Dendritic cell treated with granulocyte-macrophage colony-stimulating factor and Interleukin-4, amounts not matched to agents 40 ng/mL and 50 ng/mL, for 4 days (primary cell): ENCODE results near the gene F10.

ENCODE experiments used
- H3K27ac Mint-ChIP-seq: one replicate; pipeline ENCODE4 v1.8.0; 2022; ENCODE audit warnings: mild to moderate bottlenecking, mixed read lengths
- H3K27me3 Mint-ChIP-seq: one replicate; pipeline ENCODE4 v1.8.0; 2022; ENCODE audit warnings: mild to moderate bottlenecking, mixed read lengths
- H3K36me3 Mint-ChIP-seq: one replicate; pipeline ENCODE4 v1.8.0; 2022; ENCODE audit warnings: low read depth, mixed read lengths
- H3K4me1 Mint-ChIP-seq: one replicate; pipeline ENCODE4 v1.8.0; 2022; ENCODE audit warnings: low read depth, mixed read lengths
- H3K4me3 Mint-ChIP-seq: one replicate; pipeline ENCODE4 v1.8.0; 2022; ENCODE audit warnings: mild to moderate bottlenecking, moderate library complexity, mixed read lengths
- H3K9me3 Mint-ChIP-seq: one replicate; pipeline ENCODE4 v1.8.0; 2022; ENCODE audit warnings: mixed read lengths
- intact Hi-C: fragments of 100-400 bp; cut with micrococcal nuclease; formaldehyde crosslinking; loops from one replicate; pipeline ENCODE4 v1.15.0; 2022

The F10 gene

GRCh38 chr13:113187883-113188665 lies 65.5 kb downstream of the F10 start:
- Mint-ChIP-seq H3K27ac (peak overlapping the region; percentile 68), H3K4me1 (peaks cover 15% of the 10 kb centered on the region), H3K9me3 (no peaks in the 10 kb centered on the region), H3K27me3 (no peaks in the 10 kb centered on the region), H3K36me3 (peaks cover 83% of the 10 kb centered on the region), H3K4me3 (no peak overlapping the region)
- intact Hi-C loops: no loop called here

- intact Hi-C loops: no loop called here
- Mint-ChIP-seq H3K9me3 (no peaks in the 10 kb centered on the region), H3K27me3 (no peaks in the 10 kb centered on the region), H3K36me3 (peaks cover 83% of the 10 kb centered on the region), H3K4me3 (no peak overlapping the region), H3K27ac (no peak overlapping the region), H3K4me1 (peaks cover 15% of the 10 kb centered on the region)
Observed at GRCh38 chr13:113190181-113190580, 67.6 kb downstream of the F10 start.

GRCh38 chr13:113192279-113192678 lies 69.7 kb downstream of the F10 start:
- H3K27ac Mint-ChIP-seq: no peak overlapping the region
- peaks cover 85% of the 10 kb centered on the region for H3K36me3 Mint-ChIP-seq
- no peaks in the 10 kb centered on the region for H3K27me3 Mint-ChIP-seq
- no peaks in the 10 kb centered on the region for H3K9me3 Mint-ChIP-seq
- intact Hi-C loops: no loop called here
- H3K4me1 Mint-ChIP-seq: peaks cover 11% of the 10 kb centered on the region
- no peak overlapping the region for H3K4me3 Mint-ChIP-seq

GRCh38 chr13:113192902-113193301 lies 70.3 kb downstream of the F10 start:
- H3K36me3 Mint-ChIP-seq: peaks cover 85% of the 10 kb centered on the region
- peaks cover 5% of the 10 kb centered on the region for H3K4me1 Mint-ChIP-seq
- intact Hi-C loops: no loop called here
- no peaks in the 10 kb centered on the region for H3K27me3 Mint-ChIP-seq
- H3K9me3 Mint-ChIP-seq: no peaks in the 10 kb centered on the region
- H3K4me3 Mint-ChIP-seq: no peak overlapping the region
- H3K27ac Mint-ChIP-seq: no peak overlapping the region

GRCh38 chr13:113195360-113195759 lies 72.8 kb downstream of the F10 start:
- no peak overlapping the region for H3K4me3 Mint-ChIP-seq
- intact Hi-C loops: loop anchor here (5.0 kb wide), 1 partner anchor 52 kb away; no protein-coding TSS in a partner anchor
- no peaks in the 10 kb centered on the region for H3K9me3 Mint-ChIP-seq
- H3K36me3 Mint-ChIP-seq: peaks cover 83% of the 10 kb centered on the region
- H3K27me3 Mint-ChIP-seq: no peaks in the 10 kb centered on the region
- H3K4me1 Mint-ChIP-seq: no peaks in the 10 kb centered on the region
- H3K27ac Mint-ChIP-seq: no peak overlapping the region

- no peaks in the 10 kb centered on the region for H3K9me3 Mint-ChIP-seq
- no peak overlapping the region for H3K27ac Mint-ChIP-seq
- peaks cover 3% of the 10 kb centered on the region for H3K4me1 Mint-ChIP-seq
- intact Hi-C loops: loop anchor here (5.0 kb wide), 1 partner anchor 50 kb away; no protein-coding TSS in a partner anchor
- peaks cover 74% of the 10 kb centered on the region for H3K36me3 Mint-ChIP-seq
- H3K27me3 Mint-ChIP-seq: no peaks in the 10 kb centered on the region
- H3K4me3 Mint-ChIP-seq: no peak overlapping the region
Observed at GRCh38 chr13:113196970-113197737, 74.6 kb downstream of the F10 start.
